Caco-2 (cell line): ENCODE data around the gene PLIN1. TPM values are rescaled to one million over a fixed set of nuclear protein-coding genes. Genes with fewer than 3 reads are reported as not detected.

Source experiments
- BruUV-seq: library from RNA; stranded (reverse); fragments of 400-500 nt; replicated peaks from 2 replicates; lab custom pipeline; 2021; lab: Mats Ljungman, UMichigan
- CTCF ChIA-PET: fragments of 300-600 bp; sonication (Branson Sonifier 250); formaldehyde crosslinking; loops from one replicate; lab custom pipeline; 2022; ENCODE audit warnings: antibody characterized with exemption; lab: Charles Lee
- POLR2A ChIA-PET: fragments of 300-600 bp; sonication (Branson Sonifier 250); formaldehyde crosslinking; loops from one replicate; lab custom pipeline; 2022; ENCODE audit warnings: antibody characterized with exemption; lab: Charles Lee
- DNase-seq, 2 experiments: peaks; one replicate each; pipeline versions ENCODE4 v3.0.0 to v3.0.0-alpha.2; 2020 to 2022
- H3K27me3 ChIP-seq: replicated peaks from 2 replicates; pipeline ENCODE4 v1.6.0; 2011; ENCODE audit warnings: low read length; ENCODE audit not compliant: control insufficient read depth, insufficient read depth
- H3K36me3 ChIP-seq: 2 replicates; pipeline ENCODE4 v1.5.1; 2011; ENCODE audit warnings: low read length; ENCODE audit not compliant: control insufficient read depth, insufficient read depth
- H3K4me1 ChIP-seq: fragments of 250-450 bp; sonication (Bioruptor Pico); 2 replicates; pipeline ENCODE4 v1.5.1; 2020; ENCODE audit warnings: mild to moderate bottlenecking
- H3K4me3 ChIP-seq: 2 replicates; pipeline ENCODE4 v1.5.1; 2011; ENCODE audit warnings: low read depth, mild to moderate bottlenecking, control low read depth, low read length
- H3K9me3 ChIP-seq: fragments of 250-450 bp; sonication (Bioruptor Pico); 2 replicates; pipeline ENCODE4 v1.5.1; 2020; ENCODE audit warnings: mild to moderate bottlenecking, moderate library complexity
- H3K27ac Mint-ChIP-seq: one replicate; pipeline ENCODE4 v1.8.0; 2022; ENCODE audit warnings: mixed read lengths; ENCODE audit not compliant: unreplicated experiment
- H3K27me3 Mint-ChIP-seq: one replicate; pipeline ENCODE4 v1.8.0; 2022; ENCODE audit warnings: mixed read lengths; ENCODE audit not compliant: insufficient read depth, unreplicated experiment
- H3K36me3 Mint-ChIP-seq: one replicate; pipeline ENCODE4 v1.8.0; 2022; ENCODE audit warnings: mild to moderate bottlenecking, mixed read lengths; ENCODE audit not compliant: insufficient read depth, unreplicated experiment
- H3K4me1 Mint-ChIP-seq: one replicate; pipeline ENCODE4 v1.8.0; 2022; ENCODE audit warnings: low read depth, mixed read lengths; ENCODE audit not compliant: unreplicated experiment
- H3K4me3 Mint-ChIP-seq: one replicate; pipeline ENCODE4 v1.8.0; 2022; ENCODE audit warnings: mild to moderate bottlenecking, moderate library complexity, mixed read lengths; ENCODE audit not compliant: unreplicated experiment
- H3K9me3 Mint-ChIP-seq: one replicate; pipeline ENCODE4 v1.8.0; 2022; ENCODE audit warnings: mixed read lengths; ENCODE audit not compliant: unreplicated experiment
- intact Hi-C: fragments of 100-400 bp; cut with micrococcal nuclease; formaldehyde crosslinking; loops from one replicate; pipeline ENCODE4 v1.10.0; 2022; ENCODE audit not compliant: unreplicated experiment
- total RNA-seq: library from RNA; stranded (reverse); gene quantifications from 2 replicates; pipeline ENCODE4 v1.2.3, GENCODE V29; 2022
- TF ChIP-seq, protein P1 (sequence below), 2 experiments: fragments of 200-600 bp in 1 of 2; IDR thresholded peaks; 1 replicate in 1 of 2; 2 replicates in 1 of 2; pipeline versions ENCODE4 v1.5.1 to v1.8.0; 2011 to 2022; ENCODE audit warnings: antibody characterized with exemption in 1 of 2, control low read depth in 1 of 2, inconsistent platforms in 1 of 2, low read depth in 1 of 2, low read length in 1 of 2, mild to moderate bottlenecking in 1 of 2, moderate library complexity in 1 of 2; ENCODE audit not compliant: insufficient read depth in 1 of 2, severe bottlenecking in 1 of 2, unreplicated experiment in 1 of 2

PLIN1 gene
- total RNA-seq, 1 experiment from 2014 or later: not detected

DNA sequence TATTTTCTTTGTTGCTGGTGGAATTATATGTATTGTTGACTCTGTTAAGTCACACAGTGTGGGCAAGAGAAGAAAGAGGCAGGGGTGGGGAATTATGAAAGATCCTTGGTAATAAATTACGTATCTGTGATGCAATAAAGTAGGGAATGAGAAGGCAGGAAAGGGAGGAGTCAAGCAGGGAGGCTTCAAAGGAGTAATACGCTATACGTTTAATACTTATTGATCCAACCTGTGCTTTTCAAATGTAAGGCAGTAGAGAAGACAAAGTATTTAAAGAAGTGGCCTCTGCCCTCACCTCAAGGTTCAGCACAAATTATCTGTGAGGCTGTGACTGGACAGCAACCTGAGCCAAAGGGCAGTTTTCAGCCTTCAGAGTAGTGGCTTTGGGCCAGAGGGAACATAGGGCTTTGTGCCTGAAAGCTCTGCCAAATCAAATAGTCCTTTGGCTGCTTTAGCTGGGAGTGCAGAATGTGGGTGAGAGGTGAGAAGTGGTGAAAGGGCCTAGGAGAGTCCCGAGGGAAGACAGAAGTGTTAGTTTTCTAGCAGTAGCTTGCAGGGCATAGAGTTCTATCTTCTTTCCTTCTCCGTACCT, 1.2 kb upstream of the PLIN1 start:
- Mint-ChIP-seq H3K4me1 (no peaks in the 10 kb centered on the region), H3K27ac (no peak overlapping the region), H3K27me3 (no peaks in the 10 kb centered on the region), H3K4me3 (no peak overlapping the region), H3K9me3 (no peaks in the 10 kb centered on the region), H3K36me3 (no peaks in the 10 kb centered on the region)
- H3K9me3 ChIP-seq: no peaks in the 10 kb centered on the region
- DNase-seq: no peak
- no TSS peak for BruUV-seq
- no peaks in the 10 kb centered on the region for H3K27me3 ChIP-seq
- no peaks in the 10 kb centered on the region for H3K4me1 ChIP-seq
- intact Hi-C loops: no loop called here
- H3K4me3 ChIP-seq: no peak overlapping the region
- TF ChIP-seq, protein P1, sequence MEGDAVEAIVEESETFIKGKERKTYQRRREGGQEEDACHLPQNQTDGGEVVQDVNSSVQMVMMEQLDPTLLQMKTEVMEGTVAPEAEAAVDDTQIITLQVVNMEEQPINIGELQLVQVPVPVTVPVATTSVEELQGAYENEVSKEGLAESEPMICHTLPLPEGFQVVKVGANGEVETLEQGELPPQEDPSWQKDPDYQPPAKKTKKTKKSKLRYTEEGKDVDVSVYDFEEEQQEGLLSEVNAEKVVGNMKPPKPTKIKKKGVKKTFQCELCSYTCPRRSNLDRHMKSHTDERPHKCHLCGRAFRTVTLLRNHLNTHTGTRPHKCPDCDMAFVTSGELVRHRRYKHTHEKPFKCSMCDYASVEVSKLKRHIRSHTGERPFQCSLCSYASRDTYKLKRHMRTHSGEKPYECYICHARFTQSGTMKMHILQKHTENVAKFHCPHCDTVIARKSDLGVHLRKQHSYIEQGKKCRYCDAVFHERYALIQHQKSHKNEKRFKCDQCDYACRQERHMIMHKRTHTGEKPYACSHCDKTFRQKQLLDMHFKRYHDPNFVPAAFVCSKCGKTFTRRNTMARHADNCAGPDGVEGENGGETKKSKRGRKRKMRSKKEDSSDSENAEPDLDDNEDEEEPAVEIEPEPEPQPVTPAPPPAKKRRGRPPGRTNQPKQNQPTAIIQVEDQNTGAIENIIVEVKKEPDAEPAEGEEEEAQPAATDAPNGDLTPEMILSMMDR (IDR thresholded peaks at IDR 0.05; ENCODE audit: insufficient read depth in 1 of 2, low read depth in 1 of 2, low read length in 1 of 2, severe bottlenecking in 1 of 2, unreplicated experiment in 1 of 2): no peak
- CTCF ChIA-PET: no interaction called here
- POLR2A ChIA-PET: no interaction called here
- H3K36me3 ChIP-seq: no peaks in the 10 kb centered on the region; the same call in 1 of the 2 replicates

GRCh38 chr15:89677381-89677780, 1.8 kb downstream of the PLIN1 start:
- CTCF ChIA-PET: no interaction called here
- no peak overlapping the region for H3K4me3 ChIP-seq
- Mint-ChIP-seq H3K27me3 (no peaks in the 10 kb centered on the region), H3K36me3 (no peaks in the 10 kb centered on the region), H3K9me3 (no peaks in the 10 kb centered on the region), H3K27ac (no peak overlapping the region), H3K4me1 (no peaks in the 10 kb centered on the region), H3K4me3 (no peak overlapping the region)
- POLR2A ChIA-PET: interaction anchor here (0.7 kb wide), 1 partner anchor 69 kb away, joined by 13 read pairs; no protein-coding TSS in a partner anchor
- intact Hi-C loops: no loop called here
- TF ChIP-seq, protein P1 (IDR thresholded peaks at IDR 0.05; ENCODE audit: insufficient read depth in 1 of 2, low read depth in 1 of 2, low read length in 1 of 2, severe bottlenecking in 1 of 2, unreplicated experiment in 1 of 2): no peak
- H3K4me1 ChIP-seq: no peaks in the 10 kb centered on the region
- H3K36me3 ChIP-seq: no peaks in the 10 kb centered on the region
- H3K27me3 ChIP-seq: no peaks in the 10 kb centered on the region
- no peaks in the 10 kb centered on the region for H3K9me3 ChIP-seq
- BruUV-seq: no TSS peak
- DNase-seq: no peak

DNA sequence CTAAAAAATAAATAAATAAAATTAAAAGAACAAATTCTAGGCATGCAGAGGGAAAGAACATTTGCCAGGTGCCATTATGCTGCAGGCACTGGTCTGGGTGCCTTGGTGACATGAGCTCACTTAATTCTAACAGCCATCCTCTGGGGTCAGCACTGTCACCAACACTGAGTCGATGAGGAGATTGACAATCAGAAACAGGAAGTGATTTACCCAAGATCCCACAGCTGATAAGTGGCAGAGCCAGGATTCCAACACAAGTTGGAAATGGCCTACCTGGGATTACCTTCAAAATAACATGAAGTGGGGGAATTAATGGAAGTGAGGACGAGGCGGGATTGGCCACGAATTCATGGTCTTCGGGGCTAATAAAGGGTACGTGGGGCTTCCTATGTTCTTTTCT, 3.6 kb downstream of the PLIN1 start:
- Histone ChIP-seq H3K36me3 (no peaks in the 10 kb centered on the region), H3K9me3 (no peaks in the 10 kb centered on the region), H3K4me1 (0 out of 2 replicates have a peak, but pooled peaks cover 6% of the 10 kb centered on the region), H3K27me3 (no peaks in the 10 kb centered on the region), H3K4me3 (no peak overlapping the region)
- no peak overlapping the region for H3K4me3 Mint-ChIP-seq
- TF ChIP-seq, protein P1 (IDR thresholded peaks at IDR 0.05; ENCODE audit: insufficient read depth in 1 of 2, low read depth in 1 of 2, low read length in 1 of 2, severe bottlenecking in 1 of 2, unreplicated experiment in 1 of 2): no peak
- no peaks in the 10 kb centered on the region for H3K9me3 Mint-ChIP-seq
- intact Hi-C loops: no loop called here
- no peak for DNase-seq
- H3K4me1 Mint-ChIP-seq: no peaks in the 10 kb centered on the region
- no peaks in the 10 kb centered on the region for H3K27me3 Mint-ChIP-seq
- H3K27ac Mint-ChIP-seq: no peak overlapping the region
- no TSS peak for BruUV-seq
- no peaks in the 10 kb centered on the region for H3K36me3 Mint-ChIP-seq
- ChIA-PET POLR2A (no interaction called here), CTCF (no interaction called here)
